ENCODE data around the gene PTPRZ1. TPM values are rescaled to one million over a fixed set of nuclear protein-coding genes. Genes with fewer than 3 reads are reported as not detected.

The PTPRZ1 gene
- total RNA-seq, 1 experiment from 2014 or later: 0.58 TPM

- Histone ChIP-seq H3K27me3 (replicated peaks; ENCODE audit: insufficient read depth, low read depth, low read length, poor library complexity) (no peaks in the 10 kb centered on the region), H3K9me3 (ENCODE audit: low read depth, low read length, poor library complexity, severe bottlenecking) (no peaks in the 10 kb centered on the region), H3K36me3 (ENCODE audit: insufficient read depth, low read length, poor library complexity, severe bottlenecking) (no peaks in the 10 kb centered on the region), H3K27ac (ENCODE audit: low read depth, low read length, poor library complexity, severe bottlenecking) (no peak overlapping the region), H3K4me1 (ENCODE audit: insufficient read depth, low read length, poor library complexity, severe bottlenecking) (no peaks in the 10 kb centered on the region), H3K4me3 (ENCODE audit: low read depth, low read length, poor library complexity, severe bottlenecking) (no peak overlapping the region)
- BruUV-seq (replicated peaks): no TSS peak
- TF ChIP-seq CTCF (conservative IDR thresholded peaks at IDR 0.05; ENCODE audit: low read depth, low read length) (no peak), EZH2 (IDR thresholded peaks at IDR 0.05; ENCODE audit: borderline replicate concordance, low read depth, low read length, poor library complexity, severe bottlenecking) (no peak)
- intact Hi-C loops (cut with micrococcal nuclease; ENCODE audit: unreplicated experiment): no loop called here
- ChIA-PET CTCF (no interaction called here), POLR2A (ENCODE audit: low non-redundant PET) (no interaction called here)
- DNase-seq (ENCODE audit: low spot score): no peak
Measured at GRCh38 chr7:122006687-122007086, 133.7 kb downstream of the PTPRZ1 start.

- H3K4me3 ChIP-seq (ENCODE audit: low read depth, low read length, poor library complexity, severe bottlenecking): no peak overlapping the region
- H3K27ac ChIP-seq (ENCODE audit: low read depth, low read length, poor library complexity, severe bottlenecking): no peak overlapping the region
- no peak for DNase-seq (ENCODE audit: low spot score)
- H3K4me1 ChIP-seq (ENCODE audit: insufficient read depth, low read length, poor library complexity, severe bottlenecking): no peaks in the 10 kb centered on the region
- no peaks in the 10 kb centered on the region for H3K36me3 ChIP-seq (ENCODE audit: insufficient read depth, low read length, poor library complexity, severe bottlenecking)
- intact Hi-C loops (cut with micrococcal nuclease; ENCODE audit: unreplicated experiment): loop anchor here (10.0 kb wide), 1 partner anchor 525 kb away; no protein-coding TSS in a partner anchor
- BruUV-seq (replicated peaks): no TSS peak
- no peaks in the 10 kb centered on the region for H3K27me3 ChIP-seq (replicated peaks; ENCODE audit: insufficient read depth, low read depth, low read length, poor library complexity)
- TF ChIP-seq EZH2 (IDR thresholded peaks at IDR 0.05; ENCODE audit: borderline replicate concordance, low read depth, low read length, poor library complexity, severe bottlenecking) (no peak), CTCF (conservative IDR thresholded peaks at IDR 0.05; ENCODE audit: low read depth, low read length) (no peak)
- no peaks in the 10 kb centered on the region for H3K9me3 ChIP-seq (ENCODE audit: low read depth, low read length, poor library complexity, severe bottlenecking)
- ChIA-PET POLR2A (ENCODE audit: low non-redundant PET) (no interaction called here), CTCF (no interaction called here)
Measured at GRCh38 chr7:122010116-122010515, 137.2 kb downstream of the PTPRZ1 start.

GRCh38 chr7:122013065-122013464, 140.1 kb downstream of the PTPRZ1 start:
- Histone ChIP-seq H3K27ac (ENCODE audit: low read depth, low read length, poor library complexity, severe bottlenecking) (no peak overlapping the region), H3K36me3 (ENCODE audit: insufficient read depth, low read length, poor library complexity, severe bottlenecking) (no peaks in the 10 kb centered on the region), H3K27me3 (replicated peaks; ENCODE audit: insufficient read depth, low read depth, low read length, poor library complexity) (no peaks in the 10 kb centered on the region), H3K4me3 (ENCODE audit: low read depth, low read length, poor library complexity, severe bottlenecking) (no peak overlapping the region), H3K9me3 (ENCODE audit: low read depth, low read length, poor library complexity, severe bottlenecking) (no peaks in the 10 kb centered on the region), H3K4me1 (ENCODE audit: insufficient read depth, low read length, poor library complexity, severe bottlenecking) (no peaks in the 10 kb centered on the region)
- intact Hi-C loops (cut with micrococcal nuclease; ENCODE audit: unreplicated experiment): loop anchor here (10.0 kb wide), 1 partner anchor 522 kb away; no protein-coding TSS in a partner anchor
- ChIA-PET CTCF (no interaction called here), POLR2A (ENCODE audit: low non-redundant PET) (no interaction called here)
- BruUV-seq (replicated peaks): no TSS peak
- no peak for DNase-seq (ENCODE audit: low spot score)
- TF ChIP-seq CTCF (conservative IDR thresholded peaks at IDR 0.05; ENCODE audit: low read depth, low read length) (no peak), EZH2 (IDR thresholded peaks at IDR 0.05; ENCODE audit: borderline replicate concordance, low read depth, low read length, poor library complexity, severe bottlenecking) (no peak)

Data from A673 (cell line).